ENCODE data around the gene CDK5. TPM values are rescaled to one million over a fixed set of nuclear protein-coding genes. Genes with fewer than 3 reads are reported as not detected.

CDK5 gene
- total RNA-seq, 1 donor from 2014 or later, result 10.4 TPM

- no peaks in the 10 kb centered on the region for H3K9me3 ChIP-seq
- no peak overlapping the region for H3K27ac ChIP-seq
- intact Hi-C loops (cut with DNase I), result no loop called here
- DNase-seq (no peak), ATAC-seq (no peak)
- no peak for TF ChIP-seq CTCF (IDR thresholded peaks at IDR 0.05)
- peaks cover 19% of the 10 kb centered on the region for H3K4me1 ChIP-seq
- H3K36me3 ChIP-seq, result no peaks in the 10 kb centered on the region
- H3K4me3 ChIP-seq, result peak overlapping the region; percentile 24
- no peaks in the 10 kb centered on the region for H3K27me3 ChIP-seq
These were observed 49.6 kb downstream of the CDK5 start for GRCh38 chr7:151008143-151008510.

GRCh38 chr7:151007469-151007898 lies 50.2 kb downstream of the CDK5 start:
- Histone ChIP-seq H3K27me3 (no peaks in the 10 kb centered on the region), H3K9me3 (no peaks in the 10 kb centered on the region), H3K27ac (no peak overlapping the region), H3K36me3 (no peaks in the 10 kb centered on the region), H3K4me3 (no peak overlapping the region), H3K4me1 (peaks cover 19% of the 10 kb centered on the region)
- no peak for TF ChIP-seq CTCF (IDR thresholded peaks at IDR 0.05)
- peak; percentile 2 for ATAC-seq
- no peak for DNase-seq
- intact Hi-C loops (cut with DNase I), result no loop called here

GRCh38 chr7:151006590-151007300 lies 51.0 kb downstream of the CDK5 start:
- Histone ChIP-seq H3K36me3 (no peaks in the 10 kb centered on the region), H3K27ac (no peak overlapping the region), H3K9me3 (no peaks in the 10 kb centered on the region), H3K4me3 (no peak overlapping the region), H3K4me1 (peaks cover 19% of the 10 kb centered on the region), H3K27me3 (no peaks in the 10 kb centered on the region)
- DNase-seq (no peak), ATAC-seq (no peak)
- intact Hi-C loops (cut with DNase I), result no loop called here
- no peak for TF ChIP-seq CTCF (IDR thresholded peaks at IDR 0.05)

- Histone ChIP-seq H3K36me3 (no peaks in the 10 kb centered on the region), H3K4me3 (no peak overlapping the region), H3K27ac (no peak overlapping the region), H3K4me1 (peaks cover 17% of the 10 kb centered on the region), H3K9me3 (no peaks in the 10 kb centered on the region), H3K27me3 (no peaks in the 10 kb centered on the region)
- intact Hi-C loops (cut with DNase I), result no loop called here
- no peak for TF ChIP-seq CTCF (IDR thresholded peaks at IDR 0.05)
- ATAC-seq (no peak), DNase-seq (no peak)
These were observed 52.1 kb downstream of the CDK5 start for GRCh38 chr7:151005566-151005965.

Other genes with a start within 250 kb of the CDK5 start
- gene AOC1, start 205.4 kb downstream of the CDK5 start, total RNA-seq, result 0.64 TPM
- gene KCNH2, start 79.6 kb downstream of the CDK5 start, total RNA-seq, result 3.6 TPM
- gene NOS3, start 66.9 kb downstream of the CDK5 start, total RNA-seq, result 42.9 TPM
- 0.17 TPM for gene ATG9B, start 33.4 kb downstream of the CDK5 start, total RNA-seq
- 40.6 TPM for gene ABCB8, start 29.4 kb downstream of the CDK5 start, total RNA-seq
- 2.6 TPM for gene ASIC3, start 9.4 kb downstream of the CDK5 start, total RNA-seq
- gene SLC4A2, start 1.7 kb upstream of the CDK5 start, total RNA-seq, result 178 TPM
- 54.2 TPM for gene FASTK, start 22.9 kb upstream of the CDK5 start, total RNA-seq
- gene TMUB1, start 25.6 kb upstream of the CDK5 start, total RNA-seq, result 36.3 TPM
- 152 TPM for gene AGAP3, start 28.6 kb upstream of the CDK5 start, total RNA-seq
- gene GBX1, start 109.8 kb upstream of the CDK5 start, total RNA-seq, result not detected
- gene ASB10, start 129.4 kb upstream of the CDK5 start, total RNA-seq, result not detected
- gene H2BK1, start 152.6 kb upstream of the CDK5 start, total RNA-seq, result not detected
- gene ABCF2, start 169.3 kb upstream of the CDK5 start, total RNA-seq, result 26.3 TPM
- gene CHPF2, start 174.6 kb upstream of the CDK5 start, total RNA-seq, result 37.2 TPM
- gene SMARCD3, start 190.8 kb upstream of the CDK5 start, total RNA-seq, result 61.5 TPM

Measured in upper lobe of right lung (tissue), 1 donor.